ENCODE measurements around the gene SF3A1.

DNA sequence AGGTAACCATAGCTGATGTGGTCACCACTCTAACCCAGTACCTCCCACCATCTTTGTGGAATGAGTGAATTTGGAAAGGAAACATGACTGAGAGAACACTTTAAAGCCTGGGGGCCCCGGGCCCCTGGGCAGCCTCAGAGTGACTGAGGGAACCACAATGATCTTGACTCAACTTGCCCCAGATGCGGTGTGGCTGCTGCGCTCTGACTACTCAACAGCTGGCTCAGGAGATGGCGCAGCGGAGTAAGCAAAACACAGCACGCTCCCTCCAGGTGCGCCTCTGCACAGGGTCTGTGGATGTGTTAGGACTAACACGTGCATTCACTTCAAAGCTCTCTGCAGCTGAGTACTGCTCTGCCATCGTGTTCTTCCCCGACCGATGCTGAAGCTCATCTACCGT, 24.6 kb upstream of the SF3A1 start:
- TF ChIP-seq MEF2D (CRISPR knock-in tag; IDR thresholded peaks at IDR 0.05) (no peak), U2AF2 (IDR thresholded peaks at IDR 0.05; ENCODE audit: low read depth, low read length) (no peak), YY1 (IDR thresholded peaks at IDR 0.05; ENCODE audit: insufficient read depth, insufficient replicate concordance, low read depth, low read length) (no peak), POLR2AphosphoS5 (IDR thresholded peaks at IDR 0.05; ENCODE audit: low read depth, low read length) (no peak), SNRNP70 (IDR thresholded peaks at IDR 0.05; ENCODE audit: low read depth, low read length) (no peak)
- TF ChIP-seq, protein P1, sequence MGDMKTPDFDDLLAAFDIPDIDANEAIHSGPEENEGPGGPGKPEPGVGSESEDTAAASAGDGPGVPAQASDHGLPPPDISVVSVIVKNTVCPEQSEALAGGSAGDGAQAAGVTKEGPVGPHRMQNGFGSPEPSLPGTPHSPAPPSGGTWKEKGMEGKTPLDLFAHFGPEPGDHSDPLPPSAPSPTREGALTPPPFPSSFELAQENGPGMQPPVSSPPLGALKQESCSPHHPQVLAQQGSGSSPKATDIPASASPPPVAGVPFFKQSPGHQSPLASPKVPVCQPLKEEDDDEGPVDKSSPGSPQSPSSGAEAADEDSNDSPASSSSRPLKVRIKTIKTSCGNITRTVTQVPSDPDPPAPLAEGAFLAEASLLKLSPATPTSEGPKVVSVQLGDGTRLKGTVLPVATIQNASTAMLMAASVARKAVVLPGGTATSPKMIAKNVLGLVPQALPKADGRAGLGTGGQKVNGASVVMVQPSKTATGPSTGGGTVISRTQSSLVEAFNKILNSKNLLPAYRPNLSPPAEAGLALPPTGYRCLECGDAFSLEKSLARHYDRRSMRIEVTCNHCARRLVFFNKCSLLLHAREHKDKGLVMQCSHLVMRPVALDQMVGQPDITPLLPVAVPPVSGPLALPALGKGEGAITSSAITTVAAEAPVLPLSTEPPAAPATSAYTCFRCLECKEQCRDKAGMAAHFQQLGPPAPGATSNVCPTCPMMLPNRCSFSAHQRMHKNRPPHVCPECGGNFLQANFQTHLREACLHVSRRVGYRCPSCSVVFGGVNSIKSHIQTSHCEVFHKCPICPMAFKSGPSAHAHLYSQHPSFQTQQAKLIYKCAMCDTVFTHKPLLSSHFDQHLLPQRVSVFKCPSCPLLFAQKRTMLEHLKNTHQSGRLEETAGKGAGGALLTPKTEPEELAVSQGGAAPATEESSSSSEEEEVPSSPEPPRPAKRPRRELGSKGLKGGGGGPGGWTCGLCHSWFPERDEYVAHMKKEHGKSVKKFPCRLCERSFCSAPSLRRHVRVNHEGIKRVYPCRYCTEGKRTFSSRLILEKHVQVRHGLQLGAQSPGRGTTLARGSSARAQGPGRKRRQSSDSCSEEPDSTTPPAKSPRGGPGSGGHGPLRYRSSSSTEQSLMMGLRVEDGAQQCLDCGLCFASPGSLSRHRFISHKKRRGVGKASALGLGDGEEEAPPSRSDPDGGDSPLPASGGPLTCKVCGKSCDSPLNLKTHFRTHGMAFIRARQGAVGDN (CRISPR knock-in tag; IDR thresholded peaks at IDR 0.05), result no peak
- TF ChIP-seq, protein P2, sequence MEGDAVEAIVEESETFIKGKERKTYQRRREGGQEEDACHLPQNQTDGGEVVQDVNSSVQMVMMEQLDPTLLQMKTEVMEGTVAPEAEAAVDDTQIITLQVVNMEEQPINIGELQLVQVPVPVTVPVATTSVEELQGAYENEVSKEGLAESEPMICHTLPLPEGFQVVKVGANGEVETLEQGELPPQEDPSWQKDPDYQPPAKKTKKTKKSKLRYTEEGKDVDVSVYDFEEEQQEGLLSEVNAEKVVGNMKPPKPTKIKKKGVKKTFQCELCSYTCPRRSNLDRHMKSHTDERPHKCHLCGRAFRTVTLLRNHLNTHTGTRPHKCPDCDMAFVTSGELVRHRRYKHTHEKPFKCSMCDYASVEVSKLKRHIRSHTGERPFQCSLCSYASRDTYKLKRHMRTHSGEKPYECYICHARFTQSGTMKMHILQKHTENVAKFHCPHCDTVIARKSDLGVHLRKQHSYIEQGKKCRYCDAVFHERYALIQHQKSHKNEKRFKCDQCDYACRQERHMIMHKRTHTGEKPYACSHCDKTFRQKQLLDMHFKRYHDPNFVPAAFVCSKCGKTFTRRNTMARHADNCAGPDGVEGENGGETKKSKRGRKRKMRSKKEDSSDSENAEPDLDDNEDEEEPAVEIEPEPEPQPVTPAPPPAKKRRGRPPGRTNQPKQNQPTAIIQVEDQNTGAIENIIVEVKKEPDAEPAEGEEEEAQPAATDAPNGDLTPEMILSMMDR (CRISPR knock-in tag; IDR thresholded peaks at IDR 0.05), result no peak
- TF ChIP-seq, protein P3, sequence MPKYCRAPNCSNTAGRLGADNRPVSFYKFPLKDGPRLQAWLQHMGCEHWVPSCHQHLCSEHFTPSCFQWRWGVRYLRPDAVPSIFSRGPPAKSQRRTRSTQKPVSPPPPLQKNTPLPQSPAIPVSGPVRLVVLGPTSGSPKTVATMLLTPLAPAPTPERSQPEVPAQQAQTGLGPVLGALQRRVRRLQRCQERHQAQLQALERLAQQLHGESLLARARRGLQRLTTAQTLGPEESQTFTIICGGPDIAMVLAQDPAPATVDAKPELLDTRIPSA (CRISPR knock-in tag; IDR thresholded peaks at IDR 0.05; ENCODE audit: borderline replicate concordance), result no peak
